IPS-15b (cell line): ENCODE data around the gene IQSEC2.

ENCODE experiments used
- H3K27me3 ChIP-seq: one replicate; pipeline ENCODE4 v1.6.1; 2013; ENCODE audit warnings: low read length; ENCODE audit not compliant: control insufficient read depth, insufficient read depth
- H3K36me3 ChIP-seq: one replicate; pipeline ENCODE4 v1.6.1; 2013; ENCODE audit warnings: low read length; ENCODE audit not compliant: control insufficient read depth, insufficient read depth
- H3K4me1 ChIP-seq: one replicate; pipeline ENCODE4 v1.6.1; 2013; ENCODE audit warnings: mild to moderate bottlenecking, low read length; ENCODE audit not compliant: control insufficient read depth, insufficient read depth
- H3K4me3 ChIP-seq: one replicate; pipeline ENCODE4 v1.5.1; 2013; ENCODE audit warnings: low read depth, low read length
- H3K9ac ChIP-seq: one replicate; pipeline ENCODE4 v1.6.1; 2013; ENCODE audit warnings: low read depth, mild to moderate bottlenecking, low read length
- H3K9me3 ChIP-seq: one replicate; pipeline ENCODE4 v1.6.1; 2013; ENCODE audit warnings: mild to moderate bottlenecking, low read length; ENCODE audit not compliant: control insufficient read depth, insufficient read depth

Gene IQSEC2

DNA sequence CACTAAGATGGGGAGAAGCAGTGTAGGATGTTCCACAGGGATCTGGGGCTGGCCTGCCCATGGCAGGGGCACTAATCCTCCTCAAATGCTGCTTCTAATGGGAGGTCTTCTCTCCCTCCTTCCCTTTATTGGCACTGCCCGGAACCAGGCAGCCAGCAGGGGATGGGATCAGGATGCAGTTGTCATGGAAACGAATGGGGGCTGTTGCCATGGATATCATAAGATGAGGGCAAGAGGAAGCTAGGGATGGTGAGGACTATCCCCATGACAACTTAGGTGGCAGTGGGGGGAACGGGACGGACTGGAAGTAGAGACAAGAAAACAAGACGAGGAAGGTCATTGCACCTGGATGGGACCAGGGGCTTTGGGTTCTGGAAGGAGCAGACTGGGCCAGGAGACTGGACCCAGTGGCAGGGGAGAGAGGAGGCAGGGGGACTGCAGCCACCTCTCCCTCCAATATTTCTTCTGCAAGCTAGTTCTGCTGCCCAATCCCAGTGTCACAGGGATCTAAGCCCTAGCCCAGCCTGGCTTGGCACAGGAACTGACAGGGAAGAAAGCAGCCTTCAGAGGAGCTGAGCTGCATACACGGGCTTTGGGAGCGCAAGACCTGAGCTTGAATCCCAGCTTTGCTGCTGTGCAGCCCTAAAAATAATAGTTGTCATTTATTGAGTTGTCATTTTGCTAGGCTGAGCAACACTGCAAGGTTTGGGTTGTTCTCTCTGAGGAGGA, 19.0 kb downstream of the IQSEC2 start:
- no peak overlapping the region for H3K4me3 ChIP-seq
- no peak overlapping the region for H3K9ac ChIP-seq
- no peaks in the 10 kb centered on the region for H3K27me3 ChIP-seq
- H3K36me3 ChIP-seq = no peaks in the 10 kb centered on the region
- H3K9me3 ChIP-seq = no peaks in the 10 kb centered on the region
- no peaks in the 10 kb centered on the region for H3K4me1 ChIP-seq

DNA sequence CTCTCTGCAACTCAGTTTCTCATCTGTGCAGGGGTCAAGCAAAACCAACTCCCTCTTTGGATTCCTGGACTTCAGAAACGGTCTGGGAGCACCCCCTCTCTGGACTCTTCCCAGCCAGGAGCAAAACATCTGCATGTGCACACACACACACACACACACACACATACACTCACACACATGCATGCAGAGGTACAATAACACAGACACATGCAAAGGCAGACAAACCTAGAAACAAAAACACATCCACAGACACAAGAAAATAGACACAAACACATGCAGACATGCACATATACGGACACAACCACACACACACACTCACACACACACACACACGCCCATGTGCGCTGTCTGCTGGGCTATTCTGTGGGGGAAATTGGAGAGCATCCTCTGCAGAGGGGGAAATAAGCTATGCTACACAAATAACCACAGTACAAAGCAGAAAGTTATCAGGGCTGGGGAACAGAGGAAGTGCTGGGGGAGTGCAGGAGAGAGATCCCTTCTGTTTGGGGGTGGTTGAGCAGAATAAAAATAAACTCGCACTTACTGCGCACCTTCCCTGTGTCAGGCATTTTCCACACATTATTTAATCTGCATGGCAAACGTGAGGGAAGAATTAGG, 19.9 kb downstream of the IQSEC2 start:
- Histone ChIP-seq H3K9ac (no peak overlapping the region), H3K27me3 (no peaks in the 10 kb centered on the region), H3K4me3 (no peak overlapping the region), H3K36me3 (no peaks in the 10 kb centered on the region), H3K9me3 (no peaks in the 10 kb centered on the region), H3K4me1 (no peaks in the 10 kb centered on the region)

DNA sequence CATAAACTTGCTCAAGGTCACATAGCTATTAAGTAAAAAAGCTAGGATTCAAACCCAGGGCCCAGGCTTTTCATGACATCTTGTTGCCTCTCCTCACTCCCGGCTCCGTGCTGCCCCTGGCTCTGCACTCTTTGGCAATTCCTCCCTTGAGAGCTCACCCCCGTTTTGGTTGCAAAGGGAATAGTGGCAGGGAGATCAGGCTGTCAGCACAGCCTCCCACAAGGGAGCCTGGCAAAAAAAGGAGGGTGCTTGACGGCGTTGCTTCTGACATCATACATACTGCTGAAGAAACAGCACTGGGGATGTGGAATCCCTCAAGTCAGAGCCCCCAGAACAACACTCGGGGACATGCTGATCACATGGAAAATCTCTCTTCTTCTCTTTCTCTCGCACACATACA, 20.5 kb downstream of the IQSEC2 start:
- no peak overlapping the region for H3K9ac ChIP-seq
- H3K4me1 ChIP-seq = no peaks in the 10 kb centered on the region
- no peaks in the 10 kb centered on the region for H3K9me3 ChIP-seq
- no peaks in the 10 kb centered on the region for H3K27me3 ChIP-seq
- no peak overlapping the region for H3K4me3 ChIP-seq
- H3K36me3 ChIP-seq = no peaks in the 10 kb centered on the region

DNA sequence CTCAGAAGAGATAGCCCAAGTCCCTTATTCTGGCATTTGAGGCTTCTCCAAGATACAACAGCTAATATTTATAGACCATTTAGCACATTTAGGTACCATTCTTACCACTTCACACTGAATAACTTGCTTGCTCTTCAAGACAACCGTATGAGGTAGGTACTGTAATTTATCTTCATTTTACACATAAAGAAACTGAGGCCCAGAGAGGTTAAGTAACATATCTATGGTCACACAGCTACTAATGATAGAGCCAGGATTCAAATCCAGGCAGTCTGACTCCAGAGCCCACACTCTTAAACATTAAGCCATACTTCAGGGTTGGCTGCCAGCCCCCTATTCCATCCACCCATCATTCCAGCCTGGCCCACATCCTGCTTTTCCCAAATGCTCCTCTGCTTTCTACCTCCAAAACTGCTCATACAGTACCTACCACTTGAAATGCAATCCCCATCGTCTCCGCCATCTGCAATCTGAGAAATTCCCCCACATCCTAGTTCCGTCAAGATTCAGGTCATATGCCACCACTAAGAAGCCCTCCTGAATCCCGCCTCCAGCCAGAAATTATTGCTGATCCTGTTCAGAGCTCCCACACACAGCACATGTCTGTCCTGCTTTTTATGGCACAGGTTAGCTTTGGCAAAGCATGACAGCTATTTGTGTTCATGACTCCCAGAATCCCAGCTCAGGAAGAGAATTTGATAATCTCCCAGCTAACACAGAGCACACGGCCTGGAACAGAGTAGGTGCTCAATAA, 23.5 kb downstream of the IQSEC2 start:
- no peaks in the 10 kb centered on the region for H3K27me3 ChIP-seq
- no peak overlapping the region for H3K4me3 ChIP-seq
- H3K36me3 ChIP-seq = peaks cover 3% of the 10 kb centered on the region
- no peaks in the 10 kb centered on the region for H3K4me1 ChIP-seq
- no peaks in the 10 kb centered on the region for H3K9me3 ChIP-seq
- no peak overlapping the region for H3K9ac ChIP-seq

DNA sequence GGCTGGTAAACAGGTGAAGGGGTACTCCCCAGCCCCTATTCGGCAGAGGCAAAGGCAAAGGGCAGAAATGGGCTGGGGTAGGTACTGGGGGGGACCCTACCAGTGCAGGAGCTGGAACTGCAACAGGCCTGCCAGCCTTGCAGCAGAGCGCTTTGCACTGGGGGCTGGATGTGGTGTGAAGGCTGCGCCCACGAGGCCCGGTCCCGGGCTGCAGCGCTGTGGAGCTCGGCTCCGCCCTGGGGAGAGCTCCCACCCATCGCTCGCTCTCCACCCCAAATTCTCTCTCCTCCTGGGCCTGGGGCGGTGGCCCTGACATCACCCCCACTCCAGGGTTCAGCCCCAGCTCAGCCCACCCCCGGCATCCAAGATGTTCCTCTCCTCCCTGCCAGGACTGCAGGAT, 24.2 kb downstream of the IQSEC2 start:
- Histone ChIP-seq H3K9ac (no peak overlapping the region), H3K9me3 (no peaks in the 10 kb centered on the region), H3K36me3 (peaks cover 3% of the 10 kb centered on the region), H3K4me1 (no peaks in the 10 kb centered on the region), H3K27me3 (no peaks in the 10 kb centered on the region), H3K4me3 (peak overlapping the region; percentile 30)

DNA sequence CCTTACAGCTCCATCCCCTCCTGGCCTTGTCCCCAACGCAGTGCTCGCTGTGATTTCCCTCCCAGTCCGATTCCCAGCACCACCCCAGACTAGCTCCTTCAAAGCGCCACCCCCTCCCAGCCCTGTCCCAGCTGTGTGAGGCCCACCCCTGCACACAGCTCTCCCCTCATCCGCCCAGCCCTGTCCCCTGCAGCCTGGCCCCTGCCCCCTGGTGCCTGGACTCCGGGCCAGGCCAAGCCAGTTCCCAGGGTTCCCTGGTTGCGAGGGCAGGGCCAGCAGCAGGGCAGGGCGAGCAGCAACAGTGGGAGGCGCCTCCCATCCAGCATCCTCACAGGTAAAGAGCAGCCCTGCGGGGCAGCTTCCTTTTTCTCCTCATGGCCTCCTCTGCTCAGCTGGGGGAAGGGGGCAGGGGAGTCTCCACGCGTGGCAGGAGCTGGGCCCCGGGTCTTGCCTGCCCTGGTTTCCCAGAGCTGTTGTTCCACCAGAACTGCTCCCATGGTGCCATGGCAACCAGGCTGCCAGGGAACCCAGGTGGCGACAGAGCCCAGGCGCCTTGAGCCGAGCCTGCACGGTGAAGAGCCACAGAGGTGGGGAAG, 24.8 kb downstream of the IQSEC2 start:
- no peak overlapping the region for H3K9ac ChIP-seq
- H3K9me3 ChIP-seq = no peaks in the 10 kb centered on the region
- H3K36me3 ChIP-seq = peaks cover 3% of the 10 kb centered on the region
- no peaks in the 10 kb centered on the region for H3K27me3 ChIP-seq
- peak overlapping the region; percentile 30 for H3K4me3 ChIP-seq
- no peaks in the 10 kb centered on the region for H3K4me1 ChIP-seq

DNA sequence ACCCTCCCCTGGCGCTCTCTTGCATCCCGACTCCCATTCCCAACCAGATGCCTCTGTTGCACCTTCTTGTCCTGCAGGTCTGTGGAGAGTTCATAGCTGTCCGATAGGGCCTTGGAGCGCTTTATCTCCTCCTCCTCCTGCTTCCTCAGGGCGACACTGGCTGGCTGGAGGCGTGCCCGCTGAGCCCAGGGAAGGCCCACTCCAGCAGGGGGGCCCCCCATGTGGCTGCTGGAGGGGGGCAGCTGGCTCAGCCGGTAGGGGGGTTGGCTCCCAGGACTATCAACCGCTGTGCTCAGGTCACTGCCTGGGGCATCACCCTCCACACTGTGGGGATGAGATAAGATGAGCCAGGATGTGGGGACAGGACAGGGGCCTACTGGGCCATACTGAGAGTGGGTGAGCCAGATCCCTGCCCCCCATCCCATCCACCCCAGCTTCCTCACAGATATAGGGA, 25.6 kb downstream of the IQSEC2 start:
- H3K36me3 ChIP-seq = peaks cover 3% of the 10 kb centered on the region
- H3K27me3 ChIP-seq = no peaks in the 10 kb centered on the region
- H3K4me1 ChIP-seq = peaks cover 2% of the 10 kb centered on the region
- no peak overlapping the region for H3K4me3 ChIP-seq
- H3K9ac ChIP-seq = no peak overlapping the region
- no peaks in the 10 kb centered on the region for H3K9me3 ChIP-seq

DNA sequence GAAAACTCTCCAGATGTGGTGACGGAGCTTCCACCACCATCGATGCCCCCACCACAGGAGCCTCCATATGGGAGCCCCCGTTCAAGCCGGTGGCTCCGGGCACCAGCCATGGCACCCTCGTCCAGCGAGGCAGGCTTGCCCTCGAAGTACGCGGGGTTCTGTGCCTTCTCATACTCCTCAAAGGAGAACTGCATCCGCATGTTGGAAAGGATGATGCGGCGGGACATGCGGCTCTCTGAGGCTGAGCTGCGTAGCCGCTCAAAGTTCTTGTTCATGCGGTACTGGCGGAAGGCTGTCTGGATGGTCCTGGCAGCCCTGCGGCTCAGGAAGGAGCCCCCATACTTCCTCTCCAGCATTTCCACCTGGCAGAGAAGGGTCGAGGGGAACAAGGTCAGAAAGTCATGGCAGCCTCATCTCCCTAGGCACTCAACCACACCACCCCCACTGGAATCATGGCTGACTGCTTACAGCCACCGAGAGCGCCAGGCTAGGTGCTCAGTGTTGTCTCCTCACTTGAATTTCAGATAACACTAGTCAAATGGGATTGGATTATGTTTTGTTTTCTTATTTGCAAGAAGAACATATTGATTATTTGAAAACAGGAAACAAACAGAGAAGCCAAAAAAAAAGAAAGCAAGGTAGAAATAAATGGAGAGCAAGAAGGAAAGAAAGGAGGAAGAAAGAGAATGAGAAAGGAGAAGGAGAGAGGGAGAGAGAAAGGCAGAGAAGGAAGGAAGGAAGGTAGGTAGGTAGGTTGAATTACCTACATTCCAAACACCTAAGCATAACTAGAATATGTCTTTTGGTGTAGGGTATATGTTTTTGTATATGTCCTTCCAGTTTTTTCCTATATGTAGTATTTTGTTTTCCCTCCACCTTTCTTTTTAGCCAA, 26.6 kb downstream of the IQSEC2 start:
- H3K4me3 ChIP-seq = no peak overlapping the region
- no peaks in the 10 kb centered on the region for H3K27me3 ChIP-seq
- H3K36me3 ChIP-seq = peaks cover 6% of the 10 kb centered on the region
- H3K9me3 ChIP-seq = no peaks in the 10 kb centered on the region
- H3K9ac ChIP-seq = no peak overlapping the region
- peaks cover 2% of the 10 kb centered on the region for H3K4me1 ChIP-seq

DNA sequence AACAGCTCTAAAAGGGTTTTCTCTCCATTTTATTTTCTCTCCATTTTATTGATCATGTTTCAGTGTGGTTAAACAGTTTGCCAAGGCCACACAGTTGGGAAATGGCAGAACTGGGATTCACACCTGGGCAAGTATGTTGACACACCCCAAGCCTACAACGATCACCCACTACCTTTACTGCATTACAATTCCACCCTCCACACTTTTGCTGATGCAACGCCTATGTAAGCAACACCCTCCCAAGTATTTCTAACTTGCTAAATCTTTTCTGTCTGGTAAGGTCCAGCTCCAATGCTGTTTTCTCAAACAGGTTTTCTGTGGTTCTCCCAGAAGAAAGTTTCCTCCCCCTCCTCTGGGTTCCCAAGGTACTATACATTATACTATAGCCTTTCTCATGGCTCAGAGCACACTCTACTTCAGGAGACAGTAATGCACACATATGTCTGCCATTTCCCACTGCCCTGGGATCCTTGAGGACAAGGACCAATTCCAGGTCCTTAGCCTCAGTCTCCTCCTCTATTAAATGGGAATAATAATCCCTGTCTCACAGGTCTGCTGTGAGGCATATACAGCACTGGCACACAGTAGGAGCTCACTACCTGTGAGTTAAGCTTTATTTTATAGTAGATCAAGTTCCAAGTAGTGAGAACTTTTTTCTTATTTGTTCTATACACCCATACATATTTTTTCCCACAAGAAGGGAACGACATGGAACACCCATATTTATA, 27.9 kb downstream of the IQSEC2 start:
- peaks cover 6% of the 10 kb centered on the region for H3K36me3 ChIP-seq
- H3K4me3 ChIP-seq = no peak overlapping the region
- H3K27me3 ChIP-seq = no peaks in the 10 kb centered on the region
- no peaks in the 10 kb centered on the region for H3K9me3 ChIP-seq
- H3K4me1 ChIP-seq = peaks cover 2% of the 10 kb centered on the region
- H3K9ac ChIP-seq = no peak overlapping the region

DNA sequence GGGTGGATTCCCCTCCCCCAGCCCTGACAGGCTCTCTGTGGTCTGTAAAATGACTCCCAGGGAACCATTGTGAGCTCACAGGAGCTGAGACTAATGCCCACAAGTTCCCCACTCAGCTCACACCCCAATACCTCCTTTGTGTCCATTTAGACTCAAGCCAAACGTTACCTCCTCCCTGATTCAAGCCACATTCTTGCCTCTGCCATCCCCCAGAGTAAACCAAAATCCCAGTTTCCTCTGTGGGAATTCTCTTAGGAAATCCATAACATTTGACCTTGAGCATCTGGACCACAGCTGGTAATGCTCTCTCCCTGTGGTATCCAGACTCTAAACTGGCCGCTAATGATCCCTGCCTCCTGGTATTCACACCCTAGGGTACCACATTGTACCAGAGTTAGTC, 30.1 kb downstream of the IQSEC2 start:
- no peak overlapping the region for H3K4me3 ChIP-seq
- peaks cover 11% of the 10 kb centered on the region for H3K36me3 ChIP-seq
- H3K9ac ChIP-seq = no peak overlapping the region
- no peaks in the 10 kb centered on the region for H3K9me3 ChIP-seq
- peaks cover 2% of the 10 kb centered on the region for H3K4me1 ChIP-seq
- no peaks in the 10 kb centered on the region for H3K27me3 ChIP-seq
